ENCODE measurements around the gene NR2C2AP.

NR2C2AP gene

GRCh38 chr19:19214892-19215291, 11.7 kb upstream of the NR2C2AP start:
- DNase-seq (ENCODE audit: low read depth): no peak

GRCh38 chr19:19214159-19214490, 10.9 kb upstream of the NR2C2AP start:
- DNase-seq (ENCODE audit: low read depth): no peak

- DNase-seq (ENCODE audit: low read depth): no peak
Measured at GRCh38 chr19:19213426-19214158, 10.4 kb upstream of the NR2C2AP start.

DNA sequence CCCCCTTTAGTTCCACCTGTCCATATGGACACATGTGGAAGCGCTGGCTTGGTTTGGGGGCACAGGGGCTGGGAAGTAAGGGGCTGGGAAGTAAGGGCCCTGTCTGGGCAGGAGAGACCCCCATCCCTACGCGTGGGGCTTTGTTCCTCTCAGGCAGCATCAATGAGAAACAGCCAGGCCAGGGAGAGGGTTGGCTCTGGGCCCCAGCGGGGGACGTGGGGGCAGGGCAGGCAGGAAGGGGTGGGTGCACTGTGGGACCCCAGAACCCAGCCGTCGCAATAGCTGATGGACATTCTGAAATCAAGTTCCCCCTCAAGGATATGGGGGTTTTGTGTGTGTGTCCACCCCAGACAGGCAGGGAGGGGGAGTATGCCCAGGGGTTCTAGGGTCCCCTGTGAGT, 9.7 kb upstream of the NR2C2AP start:
- DNase-seq (ENCODE audit: low read depth): no peak

GRCh38 chr19:19211499-19212420, 8.5 kb upstream of the NR2C2AP start, which contains the start of gene NCAN:
Gene NCAN, plus strand, starts transcription at chr19:19211958. Its CDS starts 4,996 bp downstream, at chr19:19216954.
- DNase-seq (ENCODE audit: low read depth): no peak

GRCh38 chr19:19209372-19209771, 6.2 kb upstream of the NR2C2AP start:
- no peak for DNase-seq (ENCODE audit: low read depth)

DNA sequence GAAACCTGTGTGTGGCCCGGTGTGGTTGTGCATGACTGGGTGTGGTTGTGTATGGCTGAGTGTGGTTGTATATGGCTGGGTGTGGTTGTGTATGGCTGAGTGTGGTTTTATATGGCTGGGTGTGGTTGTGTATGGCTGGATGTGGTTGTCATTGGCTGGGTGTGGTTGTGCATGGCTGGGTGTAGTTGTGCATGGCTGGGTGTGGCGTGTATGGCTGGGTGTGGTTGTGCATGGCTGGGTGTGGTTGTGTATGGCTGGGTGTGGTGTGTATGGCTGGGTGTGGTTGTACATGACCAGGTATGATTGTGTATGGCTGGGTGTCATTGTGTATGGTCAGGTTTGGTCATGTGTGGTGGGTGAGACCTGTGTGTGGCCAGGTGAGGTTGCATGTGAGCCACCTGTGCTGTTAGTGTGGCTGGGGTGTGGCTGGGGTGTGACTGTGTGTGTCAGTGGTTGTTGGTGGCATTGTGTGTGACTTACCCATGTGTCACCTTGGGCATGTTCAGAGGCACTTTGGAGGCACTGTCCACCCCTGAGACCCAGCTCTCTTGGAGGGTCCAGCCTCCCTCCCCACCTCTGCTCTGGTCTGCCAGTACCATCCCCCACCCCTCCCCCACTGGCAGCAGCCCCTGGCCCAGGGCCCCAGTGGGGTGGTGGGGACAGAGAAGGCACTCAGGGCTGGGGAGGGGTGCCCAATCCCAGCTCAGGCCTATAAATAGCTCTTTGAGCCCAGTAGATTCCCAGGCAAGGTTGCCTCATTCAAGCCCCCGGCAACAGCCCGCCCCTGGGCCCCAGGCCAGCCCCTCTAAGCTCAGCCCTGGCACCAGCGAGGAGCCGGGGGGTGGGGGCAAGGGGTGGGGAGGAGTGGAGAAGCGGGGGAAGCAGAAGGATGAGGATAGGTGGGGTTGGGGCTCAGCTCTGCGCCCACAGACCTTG, 4.7 kb upstream of the NR2C2AP start:
- no peak for DNase-seq (ENCODE audit: low read depth)

DNA sequence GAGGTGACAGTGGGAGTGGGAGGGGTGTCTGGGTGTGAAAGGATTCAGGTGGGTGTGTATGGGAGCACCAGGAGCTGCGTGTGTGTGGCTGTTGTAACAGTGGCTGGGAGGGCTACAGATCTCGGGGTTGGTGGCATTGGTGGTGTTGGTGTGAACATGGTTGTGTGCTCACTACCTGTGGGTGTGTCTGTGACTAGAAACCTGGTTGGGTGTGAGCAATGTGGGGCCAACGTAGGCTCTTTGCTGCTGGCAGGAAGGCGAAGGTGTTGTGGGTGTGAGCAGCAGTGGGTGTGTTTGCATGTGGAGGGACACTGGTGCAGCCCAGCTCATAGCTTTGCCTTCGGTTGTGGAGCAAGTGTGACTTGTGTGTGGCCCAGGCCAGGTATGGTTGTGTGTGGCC, 3.7 kb upstream of the NR2C2AP start:
- no peak for DNase-seq (ENCODE audit: low read depth)

DNA sequence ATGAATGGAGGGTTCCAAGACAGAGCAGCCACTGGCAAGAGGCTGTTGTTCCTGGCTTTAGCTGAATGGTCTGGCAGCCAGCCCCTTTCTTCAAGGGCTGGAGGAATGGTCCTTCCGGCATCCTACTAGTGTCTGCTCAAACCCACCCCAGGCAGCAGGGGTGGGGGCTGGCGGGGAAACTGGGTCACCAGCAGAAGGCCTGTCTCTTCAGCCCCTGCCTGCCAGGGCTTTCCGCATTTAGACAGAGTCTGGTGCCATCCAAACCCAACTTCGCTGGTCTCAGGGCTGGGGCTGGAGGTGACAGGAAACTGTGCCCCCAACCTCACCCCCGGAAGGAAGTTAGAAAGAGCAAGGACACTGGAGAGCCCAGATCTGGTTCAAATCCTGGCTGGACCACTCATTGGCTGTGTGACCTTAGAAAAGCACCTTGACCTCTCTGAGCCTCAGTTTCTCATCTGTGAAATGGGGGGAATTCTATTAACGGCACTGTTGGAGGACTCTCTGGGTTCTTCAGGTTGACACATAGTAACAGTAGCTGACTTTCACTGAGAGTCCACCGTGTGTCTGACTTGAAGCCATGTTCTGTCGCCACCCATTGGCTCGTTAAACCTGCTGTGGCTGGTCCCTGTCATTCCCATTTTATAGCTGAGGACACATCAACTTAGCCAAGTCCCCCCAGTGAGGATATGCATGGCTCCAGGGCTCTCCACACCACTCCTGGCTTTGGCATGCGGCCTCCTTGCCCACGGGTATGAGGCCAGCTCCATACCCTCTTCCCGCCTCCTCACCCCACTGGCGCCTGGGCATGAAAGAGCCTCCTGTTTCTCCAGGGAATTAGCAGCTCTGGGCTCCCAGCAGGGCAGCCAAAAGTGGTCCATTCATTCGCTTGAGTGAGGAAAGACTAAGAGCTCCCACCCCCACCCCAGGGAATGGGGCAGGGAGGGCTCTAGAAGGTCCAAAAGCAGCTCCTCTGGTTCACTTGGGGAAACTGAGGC, 2.5 kb upstream of the NR2C2AP start:
- no peak for DNase-seq (ENCODE audit: low read depth)

GRCh38 chr19:19204181-19204580, 967 bp upstream of the NR2C2AP start:
- DNase-seq (ENCODE audit: low read depth): no peak

DNA sequence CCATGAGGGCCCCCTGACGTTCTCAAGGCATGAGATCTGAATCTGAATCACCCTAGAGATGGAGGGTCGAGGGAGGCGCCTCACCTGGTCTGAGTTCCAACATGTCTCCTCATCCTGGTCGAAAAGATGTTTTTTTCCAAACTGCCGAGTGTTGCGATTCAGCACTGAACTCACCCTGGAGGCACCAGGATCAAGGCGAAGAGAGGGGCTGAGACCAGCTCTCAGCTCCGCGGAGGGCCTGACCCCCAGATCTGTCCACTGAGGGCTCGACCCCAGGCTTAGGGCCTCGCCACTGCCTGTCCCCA, 555 bp downstream of the NR2C2AP start:
- no peak for DNase-seq (ENCODE audit: low read depth)

DNA sequence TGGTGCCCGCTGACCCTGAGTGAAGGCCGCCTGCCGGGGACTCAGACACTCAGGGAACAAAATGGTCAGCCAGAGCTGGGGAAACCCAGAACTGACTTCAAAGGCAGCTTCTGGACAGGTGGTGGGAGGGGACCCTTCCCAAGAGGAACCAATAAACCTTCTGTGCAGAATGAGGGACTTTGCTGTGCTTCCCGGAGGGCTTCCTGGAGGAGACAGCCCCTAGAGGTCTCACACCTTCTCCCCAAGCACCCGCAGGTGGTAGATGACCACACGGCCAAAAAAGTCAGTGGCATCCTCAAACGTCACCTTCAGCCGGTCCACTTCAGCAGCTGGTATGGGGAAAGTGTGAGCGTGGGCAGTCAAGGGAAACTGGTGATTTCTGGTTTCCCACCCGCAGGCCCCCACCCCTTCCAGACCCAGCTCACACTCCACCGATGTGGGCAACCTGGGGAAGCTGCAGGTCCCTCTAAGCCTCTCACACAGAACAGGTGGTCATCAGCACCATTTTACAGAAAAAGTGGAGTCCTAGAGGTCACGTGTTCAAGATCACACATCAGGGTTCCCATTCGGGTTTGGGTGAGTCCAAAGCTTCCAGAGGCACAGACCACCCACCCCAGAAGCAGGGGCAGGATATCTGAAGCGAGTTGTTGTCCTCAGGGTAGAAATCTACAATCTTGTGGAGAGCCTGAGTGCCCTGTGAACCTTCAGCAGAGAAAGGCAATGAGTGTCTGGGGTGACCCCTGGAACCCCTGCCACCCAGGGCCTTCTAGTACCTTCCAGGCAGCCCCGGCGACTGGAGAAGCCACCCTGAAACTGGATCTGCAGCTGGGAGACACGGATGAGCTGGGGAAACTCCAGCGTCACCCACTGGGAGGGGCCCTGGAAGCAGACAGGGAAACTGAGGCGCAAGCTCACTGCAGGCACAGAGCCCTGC, 1.2 kb downstream of the NR2C2AP start:
- DNase-seq (ENCODE audit: low read depth): no peak

- DNase-seq (ENCODE audit: low read depth): no peak
Measured at GRCh38 chr19:19193926-19194325, 9.3 kb downstream of the NR2C2AP start.

- DNase-seq (ENCODE audit: low read depth): no peak
Measured at GRCh38 chr19:19192910-19193423, 10.2 kb downstream of the NR2C2AP start.

- DNase-seq (ENCODE audit: low read depth): peak; percentile 98
Measured at GRCh38 chr19:19192078-19192882, 10.9 kb downstream of the NR2C2AP start, which contains the start of the genes BORCS8 and RFXANK. Gene BORCS8, minus strand, starts transcription at chr19:19192152. Its CDS starts 35 bp downstream, at chr19:19192117. Gene RFXANK, plus strand, starts transcription at chr19:19192258. Its CDS starts 1,689 bp downstream, at chr19:19193947.

GRCh38 chr19:19191768-19192077, 11.5 kb downstream of the NR2C2AP start:
- no peak for DNase-seq (ENCODE audit: low read depth)

- DNase-seq (ENCODE audit: low read depth): no peak
Measured at GRCh38 chr19:19186742-19187141, 16.5 kb downstream of the NR2C2AP start.

DNA sequence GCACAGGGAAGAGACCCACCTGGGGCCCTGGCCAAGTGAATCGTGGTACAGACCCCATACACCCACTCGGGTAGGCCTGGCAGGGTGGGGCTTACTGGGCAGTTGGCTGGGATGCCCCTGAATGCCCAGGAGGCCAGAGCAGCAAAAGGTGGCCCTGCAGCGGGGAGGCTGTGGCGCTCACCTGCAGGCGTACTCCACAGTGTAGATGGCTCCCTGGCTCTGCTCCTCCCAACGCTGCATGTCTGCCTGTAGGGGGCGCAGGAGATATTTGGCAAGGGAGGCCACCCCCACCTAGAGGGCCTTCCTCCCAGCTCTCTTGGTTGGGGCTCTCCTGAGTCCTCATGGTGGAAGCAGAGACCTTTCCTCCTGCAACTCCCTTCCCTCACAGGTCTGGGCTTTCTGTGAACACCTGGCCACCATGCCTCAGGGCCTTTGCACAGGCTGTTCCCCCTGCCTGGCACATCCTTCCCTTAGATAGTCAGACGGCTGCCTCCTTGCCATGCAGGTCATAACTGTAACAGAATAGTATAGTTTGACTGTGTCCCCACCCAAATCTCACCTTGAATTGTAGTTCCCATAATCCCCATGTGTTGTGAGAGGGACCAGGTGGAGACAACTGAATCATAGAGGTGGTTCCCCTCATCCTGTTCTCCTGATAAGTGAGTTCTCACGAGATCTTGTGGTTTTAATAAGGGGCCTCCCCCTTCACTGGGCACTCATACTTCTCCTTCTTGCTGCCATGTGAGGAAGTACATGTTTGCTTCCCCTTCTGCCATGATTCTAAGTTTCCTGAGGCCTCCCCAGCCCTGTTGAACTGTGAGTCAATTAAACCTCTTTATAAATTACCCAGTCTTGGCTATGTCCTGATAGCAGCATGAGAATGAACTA, 17.1 kb downstream of the NR2C2AP start:
- DNase-seq (ENCODE audit: low read depth): peak; percentile 50

Measured in T follicular helper cell (primary cell).